Naive thymus-derived CD4-positive, alpha-beta T cell (primary cell): ENCODE measurements around the gene TRMU. TPM values are rescaled to one million over a fixed set of nuclear protein-coding genes. Genes with fewer than 3 reads are reported as not detected.
"Not testable (repeated sequence)": the region's sequence is repeated elsewhere in the genome, so short reads cannot be mapped to it uniquely, and the experiment has no call there.

Experiments
- ATAC-seq: fragments of 150-1000 bp; cut with Tn5 transposase; 2 replicates; pipeline ENCODE4 v1.10.0; 2021; ENCODE audit warnings: mild to moderate bottlenecking, moderate library complexity
- CTCF ChIA-PET: fragments of 350-600 bp; sonication (Branson Sonifier 250); formaldehyde crosslinking; loops from one replicate; lab custom pipeline; 2021; ENCODE audit warnings: antibody characterized with exemption; lab: Charles Lee
- POLR2A ChIA-PET: fragments of 350-600 bp; sonication (Branson Sonifier 250); formaldehyde crosslinking; loops from one replicate; lab custom pipeline; 2021; ENCODE audit warnings: antibody characterized with exemption, inconsistent platforms; lab: Charles Lee
- DNase-seq, 9 donors: peaks; one replicate each; pipeline versions ENCODE4 v3.0.0 to v3.0.0-alpha.2; 2020 to 2022; ENCODE audit warnings: mixed read lengths in 1 of 9
- H3K27ac ChIP-seq: one replicate; pipeline ENCODE4 v1.7.0; 2013; ENCODE audit warnings: mild to moderate bottlenecking, low read depth, low read length, moderate library complexity
- H3K27me3 ChIP-seq, 2 donors: one replicate each; pipeline ENCODE4 v1.7.0; 2013; ENCODE audit warnings: low read length in 2 of 2, mild to moderate bottlenecking in 2 of 2, moderate library complexity in 2 of 2; ENCODE audit not compliant: control insufficient read depth in 2 of 2, insufficient read depth in 2 of 2
- H3K36me3 ChIP-seq, 3 experiments: 1 replicate in 2 of 3; 2 replicates in 1 of 3; pipeline ENCODE4 v1.7.0; 2013; ENCODE audit warnings: low read length in 3 of 3, mild to moderate bottlenecking in 3 of 3, moderate library complexity in 1 of 3; ENCODE audit not compliant: insufficient read depth in 3 of 3, control insufficient read depth in 2 of 3
- H3K4me1 ChIP-seq, 2 donors: one replicate each; pipeline ENCODE4 v1.7.0; 2013; ENCODE audit warnings: low read length in 2 of 2, mild to moderate bottlenecking in 2 of 2, moderate library complexity in 1 of 2; ENCODE audit not compliant: control insufficient read depth in 2 of 2, insufficient read depth in 2 of 2
- H3K4me3 ChIP-seq: 2 replicates; pipeline ENCODE4 v1.7.0; 2013; ENCODE audit warnings: mild to moderate bottlenecking, low read length
- H3K9me3 ChIP-seq, 3 experiments: 1 replicate in 2 of 3; 2 replicates in 1 of 3; pipeline ENCODE4 v1.7.0; 2013; ENCODE audit warnings: low read length in 3 of 3; ENCODE audit not compliant: control insufficient read depth in 2 of 3
- H3K27ac Mint-ChIP-seq, 9 donors: one replicate each; pipeline ENCODE4 v1.8.0; 2020 to 2022; ENCODE audit warnings: mixed read lengths in 9 of 9, mild to moderate bottlenecking in 8 of 9, moderate library complexity in 5 of 9, inconsistent platforms in 2 of 9
- H3K27me3 Mint-ChIP-seq, 5 donors: one replicate each; pipeline ENCODE4 v1.8.0; 2021 to 2022; ENCODE audit warnings: mixed read lengths in 5 of 5, mild to moderate bottlenecking in 1 of 5
- H3K36me3 Mint-ChIP-seq, 5 donors: one replicate each; pipeline ENCODE4 v1.8.0; 2020 to 2022; ENCODE audit warnings: mixed read lengths in 5 of 5, mild to moderate bottlenecking in 3 of 5, inconsistent platforms in 1 of 5
- H3K4me1 Mint-ChIP-seq, 7 donors: one replicate each; pipeline ENCODE4 v1.8.0; 2020 to 2022; ENCODE audit warnings: mixed read lengths in 7 of 7, mild to moderate bottlenecking in 3 of 7, inconsistent platforms in 1 of 7
- H3K4me3 Mint-ChIP-seq, 10 donors: one replicate each; pipeline ENCODE4 v1.8.0; 2020 to 2022; ENCODE audit warnings: mild to moderate bottlenecking in 10 of 10, mixed read lengths in 10 of 10, moderate library complexity in 6 of 10, inconsistent platforms in 2 of 10
- H3K9me3 Mint-ChIP-seq, 11 donors: one replicate each; pipeline ENCODE4 v1.8.0; 2020 to 2022; ENCODE audit warnings: mixed read lengths in 11 of 11, mild to moderate bottlenecking in 4 of 11, inconsistent platforms in 1 of 11, moderate library complexity in 1 of 11
- intact Hi-C, 2 donors: fragments of 100-400 bp; cut with micrococcal nuclease; formaldehyde crosslinking; loops; one replicate each; pipeline ENCODE4 v1.15.1; 2023
- polyA plus RNA-seq, 2 donors: library from polyadenylated mRNA; unstranded; fragments of 300-500 nt; fragmentation: Illumina TruSeq; gene quantifications; one replicate each; pipeline ENCODE4 v1.2.3, GENCODE V29; 2021
- total RNA-seq, 6 experiments: library from RNA in 5 of 6; stranded (reverse) in 5 of 6; gene quantifications; 1 replicate in 5 of 6; 2 replicates in 1 of 6; pipeline ENCODE4 v1.2.3 and lab custom pipeline; 2021 to 2026

The TRMU gene
- total and polyA plus RNA-seq, 7 experiments from 2014 or later = 17.9 to 92.1 (median 58.7) TPM

GRCh38 chr22:46312848-46313247 is 22.7 kb upstream of the TRMU start:
- intact Hi-C loops = loop anchor here (5.0 kb wide), 2 partner anchors 301 to 306 kb away; no protein-coding TSS in a partner anchor

GRCh38 chr22:46315976-46316375 is 19.5 kb upstream of the TRMU start:
- Mint-ChIP-seq H3K36me3 (peaks cover 0 to 27% (median 0%) of the 10 kb centered on the region in 5 donors), H3K9me3 (peaks cover 0 to 1% (median 0%) of the 10 kb centered on the region in 11 donors), H3K27ac (no peak overlapping the region), H3K4me3 (no peak overlapping the region), H3K27me3 (no peaks in the 10 kb centered on the region), H3K4me1 (peaks cover 0 to 2% (median 0%) of the 10 kb centered on the region in 7 donors)
- no peak for DNase-seq
- Histone ChIP-seq H3K4me1 (no peaks in the 10 kb centered on the region), H3K36me3 (no peaks in the 10 kb centered on the region), H3K27ac (no peak overlapping the region), H3K4me3 (no peak overlapping the region), H3K9me3 (no peaks in the 10 kb centered on the region), H3K27me3 (no peaks in the 10 kb centered on the region)
- POLR2A ChIA-PET = interaction anchor here (0.7 kb wide), 1 partner anchor 225 kb away, joined by 3 read pairs; no protein-coding TSS in a partner anchor
- ATAC-seq = no peak
- CTCF ChIA-PET = interaction anchor here (0.7 to 4.6 kb wide), 5 partner anchors 20 to 322 kb away, joined by 3 to 40 read pairs (median 4); no protein-coding TSS in a partner anchor
- intact Hi-C loops = no loop called here

More at GRCh38 chr22:46312848-46313247, 22.7 kb upstream of the TRMU start:
- H3K27me3 Mint-ChIP-seq, H3K4me3 Mint-ChIP-seq, H3K9me3 Mint-ChIP-seq, H3K27ac Mint-ChIP-seq, H3K27ac ChIP-seq, DNase-seq, H3K9me3 ChIP-seq, H3K4me3 ChIP-seq, H3K4me1 Mint-ChIP-seq, H3K4me1 ChIP-seq, H3K27me3 ChIP-seq, POLR2A ChIA-PET, H3K36me3 ChIP-seq, ATAC-seq: not testable (repeated sequence)
- H3K36me3 Mint-ChIP-seq = peaks cover 0 to 26% (median 0%) of the 10 kb centered on the region in 5 donors
- CTCF ChIA-PET = interaction anchor here (0.6 to 4.6 kb wide), 3 partner anchors 67 to 673 kb away, joined by 3 to 40 read pairs (median 3); no protein-coding TSS in a partner anchor

- Mint-ChIP-seq H3K36me3 (peaks cover 0 to 27% (median 0%) of the 10 kb centered on the region in 5 donors), H3K27me3 (no peaks in the 10 kb centered on the region), H3K9me3 (peaks cover 0 to 1% (median 0%) of the 10 kb centered on the region in 11 donors), H3K27ac (no peak overlapping the region), H3K4me1 (no peaks in the 10 kb centered on the region), H3K4me3 (no peak overlapping the region)
- no peaks in the 10 kb centered on the region for H3K9me3 ChIP-seq
- H3K4me1 ChIP-seq = no peaks in the 10 kb centered on the region
- H3K36me3 ChIP-seq = no peaks in the 10 kb centered on the region
- ATAC-seq (no peak), DNase-seq (no peak)
- ChIA-PET POLR2A (no interaction called here), CTCF (interaction anchor here (1.1 to 1.4 kb wide), 2 partner anchors 171 to 196 kb away, joined by 3 to 6 read pairs; no protein-coding TSS in a partner anchor)
- intact Hi-C loops = no loop called here
- H3K27ac ChIP-seq = no peak overlapping the region
- H3K27me3 ChIP-seq = no peaks in the 10 kb centered on the region
- no peak overlapping the region for H3K4me3 ChIP-seq
Measured at GRCh38 chr22:46317646-46318045, 17.9 kb upstream of the TRMU start.

GRCh38 chr22:46318576-46318975 is 16.9 kb upstream of the TRMU start:
- no peaks in the 10 kb centered on the region for H3K27me3 ChIP-seq
- no peaks in the 10 kb centered on the region for H3K4me1 ChIP-seq
- Mint-ChIP-seq H3K36me3 (peaks cover 0 to 27% (median 0%) of the 10 kb centered on the region in 5 donors), H3K4me3 (no peak overlapping the region), H3K27me3 (no peaks in the 10 kb centered on the region), H3K9me3 (peaks cover 0 to 1% (median 0%) of the 10 kb centered on the region in 11 donors), H3K27ac (peak overlapping the region in 2 of 9 donors; percentile 39 to 60), H3K4me1 (no peaks in the 10 kb centered on the region)
- ATAC-seq = no peak
- H3K4me3 ChIP-seq = no peak overlapping the region
- no peak for DNase-seq
- no peaks in the 10 kb centered on the region for H3K9me3 ChIP-seq
- H3K36me3 ChIP-seq = no peaks in the 10 kb centered on the region
- CTCF ChIA-PET = interaction anchor here (1.4 kb wide), 1 partner anchor 197 kb away, joined by 6 read pairs; no protein-coding TSS in a partner anchor
- intact Hi-C loops = no loop called here
- no peak overlapping the region for H3K27ac ChIP-seq
- POLR2A ChIA-PET = no interaction called here

GRCh38 chr22:46319319-46319718 is 16.2 kb upstream of the TRMU start:
- peaks cover 0 to 32% (median 0%) of the 10 kb centered on the region in 5 donors for H3K36me3 Mint-ChIP-seq
- H3K4me1 Mint-ChIP-seq = no peaks in the 10 kb centered on the region
- ATAC-seq (no peak), DNase-seq (no peak)
- peaks cover 0 to 1% (median 0%) of the 10 kb centered on the region in 11 donors for H3K9me3 Mint-ChIP-seq
- CTCF ChIA-PET = no interaction called here
- H3K9me3 ChIP-seq = no peaks in the 10 kb centered on the region
- no peak overlapping the region for H3K27ac ChIP-seq
- H3K36me3 ChIP-seq = no peaks in the 10 kb centered on the region
- H3K4me3 ChIP-seq = no peak overlapping the region
- no peak overlapping the region for H3K4me3 Mint-ChIP-seq
- no peak overlapping the region for H3K27ac Mint-ChIP-seq
- no peaks in the 10 kb centered on the region for H3K27me3 Mint-ChIP-seq
- no peaks in the 10 kb centered on the region for H3K4me1 ChIP-seq
- POLR2A ChIA-PET = no interaction called here
- no peaks in the 10 kb centered on the region for H3K27me3 ChIP-seq
- intact Hi-C loops = no loop called here

- no peak overlapping the region for H3K4me3 ChIP-seq
- Mint-ChIP-seq H3K4me1 (no peaks in the 10 kb centered on the region), H3K4me3 (no peak overlapping the region), H3K27me3 (no peaks in the 10 kb centered on the region), H3K27ac (no peak overlapping the region), H3K9me3 (peaks cover 0 to 1% (median 0%) of the 10 kb centered on the region in 11 donors), H3K36me3 (peaks cover 0 to 32% (median 0%) of the 10 kb centered on the region in 5 donors)
- H3K27ac ChIP-seq = no peak overlapping the region
- DNase-seq (no peak), ATAC-seq (no peak)
- H3K27me3 ChIP-seq = no peaks in the 10 kb centered on the region
- no peaks in the 10 kb centered on the region for H3K9me3 ChIP-seq
- no peaks in the 10 kb centered on the region for H3K36me3 ChIP-seq
- POLR2A ChIA-PET = no interaction called here
- CTCF ChIA-PET = no interaction called here
- no peaks in the 10 kb centered on the region for H3K4me1 ChIP-seq
- intact Hi-C loops = no loop called here
Measured at GRCh38 chr22:46320166-46320710, 15.3 kb upstream of the TRMU start.
